ENCODE data around the gene MSTN.

DNA sequence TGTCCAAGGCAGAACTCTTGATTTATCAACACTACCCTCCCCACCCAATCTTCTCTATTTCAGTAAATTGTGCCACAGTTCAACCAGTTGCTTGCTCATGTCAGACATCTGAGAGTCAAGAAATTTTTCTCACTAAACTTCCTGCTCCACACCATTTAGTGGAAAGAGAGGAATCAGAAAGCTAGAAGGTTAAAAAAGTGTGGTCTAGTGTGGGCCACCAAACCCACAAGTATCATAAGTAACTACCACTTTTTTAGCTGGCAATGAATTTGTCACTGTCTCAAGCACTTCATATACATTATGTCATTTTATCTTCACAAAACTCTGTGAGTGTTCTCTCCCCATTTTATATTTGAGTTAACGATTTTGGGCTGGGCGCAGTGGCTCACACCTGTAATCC lies 16.6 kb upstream of the MSTN start:
- TF ChIP-seq, protein P1, sequence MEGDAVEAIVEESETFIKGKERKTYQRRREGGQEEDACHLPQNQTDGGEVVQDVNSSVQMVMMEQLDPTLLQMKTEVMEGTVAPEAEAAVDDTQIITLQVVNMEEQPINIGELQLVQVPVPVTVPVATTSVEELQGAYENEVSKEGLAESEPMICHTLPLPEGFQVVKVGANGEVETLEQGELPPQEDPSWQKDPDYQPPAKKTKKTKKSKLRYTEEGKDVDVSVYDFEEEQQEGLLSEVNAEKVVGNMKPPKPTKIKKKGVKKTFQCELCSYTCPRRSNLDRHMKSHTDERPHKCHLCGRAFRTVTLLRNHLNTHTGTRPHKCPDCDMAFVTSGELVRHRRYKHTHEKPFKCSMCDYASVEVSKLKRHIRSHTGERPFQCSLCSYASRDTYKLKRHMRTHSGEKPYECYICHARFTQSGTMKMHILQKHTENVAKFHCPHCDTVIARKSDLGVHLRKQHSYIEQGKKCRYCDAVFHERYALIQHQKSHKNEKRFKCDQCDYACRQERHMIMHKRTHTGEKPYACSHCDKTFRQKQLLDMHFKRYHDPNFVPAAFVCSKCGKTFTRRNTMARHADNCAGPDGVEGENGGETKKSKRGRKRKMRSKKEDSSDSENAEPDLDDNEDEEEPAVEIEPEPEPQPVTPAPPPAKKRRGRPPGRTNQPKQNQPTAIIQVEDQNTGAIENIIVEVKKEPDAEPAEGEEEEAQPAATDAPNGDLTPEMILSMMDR (IDR thresholded peaks at IDR 0.05; ENCODE audit: low read length), result no peak
- TF ChIP-seq EZH2 (IDR thresholded peaks at IDR 0.05; ENCODE audit: borderline replicate concordance, low read length), result no peak

Measured in OCI-LY1 (cell line).